Stimulated activated CD4-positive, alpha-beta T cell treated with anti-CD3 and anti-CD28 coated beads, Interleukin-2, amount 100 ng/mL, for 4 hours (primary cell): ENCODE measurements around the gene PITHD1.
"Not testable (repeated sequence)": the region's sequence is repeated elsewhere in the genome, so short reads cannot be mapped to it uniquely, and the experiment has no call there.

Source experiments
- DNase-seq: peaks from one replicate; pipeline ENCODE4 v3.0.0-alpha.2; 2020; ENCODE audit warnings: low read depth

PITHD1 gene

GRCh38 chr1:23825762-23826522 lies 47.7 kb downstream of the PITHD1 start:
- no peak for DNase-seq

DNA sequence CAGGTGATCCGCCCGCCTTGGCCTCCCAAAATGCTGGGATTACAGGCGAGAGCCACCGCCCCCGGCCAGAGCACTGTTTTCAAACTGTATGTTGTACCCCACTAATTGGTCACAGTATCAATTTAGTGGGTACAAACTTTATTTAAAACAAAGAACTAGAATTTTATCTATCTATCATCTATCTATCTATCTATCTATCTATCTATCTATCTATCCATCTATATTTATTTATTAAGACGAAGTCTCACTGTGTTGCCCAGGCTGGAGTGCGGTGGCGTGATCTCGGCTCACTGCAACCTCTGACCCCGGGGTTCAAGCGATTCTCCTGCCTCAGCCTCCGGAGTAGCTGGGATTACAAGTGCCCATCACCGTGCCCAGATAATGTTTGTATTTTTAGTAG lies 48.4 kb downstream of the PITHD1 start:
- not testable (repeated sequence) for DNase-seq

DNA sequence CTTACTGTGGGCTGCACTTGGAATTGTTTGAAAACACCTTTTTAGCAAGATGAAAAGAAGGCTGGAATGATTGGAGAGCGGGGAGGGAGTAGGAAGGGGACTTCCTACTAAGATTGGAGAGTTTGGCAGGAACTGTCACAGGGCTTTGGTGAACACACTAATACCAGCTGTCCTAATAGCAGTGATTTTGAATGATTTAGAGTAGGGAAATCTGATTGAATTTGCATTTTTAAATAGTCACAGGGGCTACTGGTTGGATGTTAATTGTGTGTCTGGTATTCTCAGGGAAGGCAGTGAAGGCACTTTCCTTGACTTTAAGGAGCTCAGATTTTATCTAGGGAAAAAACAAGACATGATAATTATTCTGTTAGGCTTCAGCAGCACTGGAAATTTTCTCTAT lies 49.5 kb downstream of the PITHD1 start:
- DNase-seq: no peak

DNA sequence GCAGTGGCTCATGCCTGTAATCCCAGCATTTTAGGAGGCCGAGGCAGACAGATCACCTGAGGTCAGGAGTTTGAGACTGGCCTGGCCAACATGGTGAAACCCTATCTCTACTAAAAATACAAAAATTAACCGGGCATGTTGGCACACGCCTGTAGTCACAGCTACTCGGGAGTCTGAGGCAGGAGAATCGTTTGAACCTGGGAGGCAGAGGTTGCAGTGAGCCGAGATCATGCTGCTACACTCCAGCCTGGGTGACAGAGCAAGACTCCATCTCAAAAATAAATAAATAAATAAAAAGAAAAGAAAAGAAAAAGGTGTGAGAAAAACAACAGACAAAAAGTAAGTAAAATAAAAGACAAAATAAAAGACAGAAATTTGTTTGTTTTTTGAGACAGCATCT lies 55.9 kb downstream of the PITHD1 start:
- DNase-seq: not testable (repeated sequence)

GRCh38 chr1:23836037-23836436 lies 57.8 kb downstream of the PITHD1 start:
- no peak for DNase-seq
